ENCODE results near the gene ZNF552. TPM values are rescaled to one million over a fixed set of nuclear protein-coding genes. Genes with fewer than 3 reads are reported as not detected.

Gene ZNF552
- total and polyA plus RNA-seq, 12 donors: 1.5 to 6.6 (median 2.7) TPM

DNA sequence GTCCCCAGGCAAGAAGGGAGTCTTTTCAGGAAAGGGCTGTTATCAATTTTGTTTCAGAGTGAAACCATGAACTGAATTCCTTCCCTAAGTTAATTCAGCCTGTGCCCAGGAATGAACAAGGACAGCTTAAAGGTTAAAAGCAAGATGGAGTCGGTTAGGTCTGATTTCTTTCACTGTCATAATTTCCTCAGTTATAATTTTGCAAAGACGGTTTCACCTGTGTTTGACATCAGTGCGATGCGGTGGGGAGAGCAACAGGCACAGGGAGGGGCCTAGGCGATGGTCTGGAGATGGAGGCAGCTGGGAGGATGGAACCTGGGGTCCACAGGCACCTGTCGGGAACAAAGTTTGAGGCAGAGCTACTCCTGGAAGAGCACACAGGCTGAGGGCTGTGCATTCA, 5.9 kb upstream of the ZNF552 start:
- Histone ChIP-seq H3K27me3 (no peaks in the 10 kb centered on the region), H3K9me3 (no peaks in the 10 kb centered on the region), H3K4me1 (peaks cover 2 to 45% (median 19%) of the 10 kb centered on the region in 9 donors), H3K27ac (peak overlapping the region in 5 of 10 donors; percentile 59 to 88 (median 83)), H3K36me3 (peaks cover 0 to 26% (median 0%) of the 10 kb centered on the region in 9 donors), H3K4me3 (peak overlapping the region; percentile 62 to 92 (median 80))
- no peak for TF ChIP-seq CTCF (IDR thresholded peaks at IDR 0.05)
- ATAC-seq: no peak
- DNase-seq: no peak
- intact Hi-C loops (cut with DNase I): no loop called here
- WGBS, 2 donors: 70 to 71% methylated on average over 6 of the region's 6 CpGs

DNA sequence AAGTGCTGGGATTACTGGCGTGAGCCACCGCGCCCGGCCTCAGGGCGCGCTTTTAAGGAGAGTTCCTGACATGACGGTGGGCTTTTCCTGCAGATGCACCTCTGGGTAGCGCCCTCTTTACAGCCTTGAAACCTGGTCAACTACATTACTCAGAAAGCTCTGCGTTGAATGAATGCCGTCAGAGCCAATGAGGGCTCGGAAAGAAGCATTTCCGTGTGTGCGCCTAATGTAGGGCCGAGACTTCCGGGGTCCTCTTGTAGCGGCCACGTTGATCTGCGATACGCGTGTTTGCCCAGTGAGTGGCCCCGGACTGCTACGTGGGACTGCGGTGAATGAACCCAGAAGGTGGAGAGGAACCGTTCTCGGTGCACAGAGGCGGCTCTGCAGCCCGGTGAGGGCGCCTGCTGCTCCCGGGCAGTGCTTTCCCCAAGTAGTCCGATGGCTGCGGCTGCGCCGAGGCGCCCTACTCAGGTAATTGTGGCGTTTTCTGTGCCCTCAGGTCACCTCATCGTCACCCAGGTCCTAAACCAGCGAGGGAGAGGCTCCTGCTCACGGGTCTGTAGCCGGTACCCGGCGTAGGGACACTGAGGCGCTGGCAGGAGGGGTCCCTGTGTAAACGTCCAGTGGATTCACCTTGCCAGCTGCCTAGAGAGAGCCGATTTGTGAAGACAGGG, 4.9 kb upstream of the ZNF552 start:
- intact Hi-C loops (cut with DNase I): loop anchor here in 1 of 10 donors (5.0 kb wide), 1 partner anchor 72 kb away; the partner anchor contains the start of gene ZNF776
- WGBS, 2 donors: 0% methylated on average over 44 of the region's 44 CpGs
- Histone ChIP-seq H3K9me3 (no peaks in the 10 kb centered on the region), H3K4me1 (peaks cover 4 to 52% (median 23%) of the 10 kb centered on the region in 9 donors), H3K36me3 (peaks cover 0 to 19% (median 0%) of the 10 kb centered on the region in 9 donors), H3K27ac (peak overlapping the region in 9 of 10 donors; percentile 59 to 89 (median 82)), H3K27me3 (no peaks in the 10 kb centered on the region), H3K4me3 (peak overlapping the region; percentile 62 to 92 (median 80))
- DNase-seq (peak; percentile 64 to 90), ATAC-seq (peak; percentile 83 to 91 (median 90))
- peak in 2 of 9 donors; percentile 31 to 34 for TF ChIP-seq CTCF (IDR thresholded peaks at IDR 0.05)

- H3K27ac ChIP-seq: no peak overlapping the region
- ATAC-seq: no peak
- intact Hi-C loops (cut with DNase I): loop anchor here in 1 of 10 donors (5.0 kb wide), 1 partner anchor 71 kb away; the partner anchor contains the start of gene ZNF776
- H3K27me3 ChIP-seq: no peaks in the 10 kb centered on the region
- peak overlapping the region in 1 of 10 donors; percentile 86 for H3K4me3 ChIP-seq
- no peak for DNase-seq
- no peak for TF ChIP-seq CTCF (IDR thresholded peaks at IDR 0.05)
- H3K4me1 ChIP-seq: peaks cover 4 to 55% (median 32%) of the 10 kb centered on the region in 9 donors
- peaks cover 0 to 9% (median 0%) of the 10 kb centered on the region in 9 donors for H3K36me3 ChIP-seq
- WGBS, 2 donors: 84 to 93% methylated on average over 7 of the region's 7 CpGs
- no peaks in the 10 kb centered on the region for H3K9me3 ChIP-seq
Observed at GRCh38 chr19:57818378-57818777, 3.7 kb upstream of the ZNF552 start.

DNA sequence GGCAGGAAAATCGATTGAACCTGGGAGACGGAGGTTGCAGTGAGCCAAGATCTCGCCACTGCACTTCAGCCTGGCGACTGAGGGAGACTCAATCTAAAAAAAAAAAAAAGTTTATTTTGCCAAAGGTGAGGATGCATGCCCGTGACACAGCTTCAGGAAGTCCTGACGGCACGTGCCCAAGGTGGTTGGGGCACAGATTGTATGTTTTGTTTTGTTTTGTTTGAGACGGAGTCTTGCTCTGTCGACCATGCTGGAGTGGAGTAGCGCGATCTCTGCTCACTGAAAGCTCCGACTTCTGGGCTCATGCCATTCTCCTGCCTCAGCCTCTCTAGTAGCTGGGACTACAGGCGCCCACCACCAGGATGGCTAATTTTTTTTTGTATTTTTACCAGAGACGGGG, 3.3 kb upstream of the ZNF552 start:
- intact Hi-C loops (cut with DNase I): loop anchor here in 1 of 10 donors (5.0 kb wide), 1 partner anchor 71 kb away; the partner anchor contains the start of gene ZNF776
- Histone ChIP-seq H3K36me3 (peaks cover 0 to 10% (median 0%) of the 10 kb centered on the region in 9 donors), H3K27me3 (no peaks in the 10 kb centered on the region), H3K9me3 (no peaks in the 10 kb centered on the region), H3K4me1 (peaks cover 4 to 53% (median 32%) of the 10 kb centered on the region in 9 donors), H3K4me3 (no peak overlapping the region), H3K27ac (no peak overlapping the region)
- no peak for TF ChIP-seq CTCF (IDR thresholded peaks at IDR 0.05)
- ATAC-seq: no peak
- DNase-seq: no peak
- 93 to 96% methylated on average over 14 of the region's 14 CpGs for WGBS, 2 donors
